H1 (cell line): ENCODE data around the gene TMEM169. TPM values are rescaled to one million over a fixed set of nuclear protein-coding genes. Genes with fewer than 3 reads are reported as not detected.

Experiments used
- CTCF ChIA-PET: fragments of 300-600 bp; sonication (Branson Sonifier 250); formaldehyde crosslinking; loops from one replicate; lab custom pipeline; 2021; ENCODE audit not compliant: partially characterized antibody; lab: Charles Lee
- POLR2A ChIA-PET: fragments of 300-600 bp; sonication (Branson Sonifier 250); formaldehyde crosslinking; loops from one replicate; lab custom pipeline; 2021; ENCODE audit warnings: inconsistent platforms; ENCODE audit not compliant: partially characterized antibody; lab: Charles Lee
- DNase-seq, 2 experiments: peaks; one replicate each; pipeline versions ENCODE4 v3.0.0 to v3.0.0-alpha.2; 2010 to 2022; ENCODE audit warnings: low spot score in 2 of 2, low read depth in 1 of 2, mixed read lengths in 1 of 2
- FAIRE-seq: peaks from 2 replicates; lab custom pipeline; 2011; peaks lifted over from hg19 to GRCh38; lab: Jason Lieb, UNC
- H2AFZ ChIP-seq: 2 replicates; pipeline ENCODE4 v1.8.1; 2012; ENCODE audit warnings: low read length, inconsistent platforms
- H2AK5ac ChIP-seq: 2 replicates; pipeline ENCODE4 v1.6.1; 2013; ENCODE audit warnings: low read depth, low read length
- H2BK120ac ChIP-seq: replicated peaks from 2 replicates; pipeline ENCODE3; 2013; ENCODE audit warnings: low read depth, low read length, inconsistent platforms
- H2BK12ac ChIP-seq: 2 replicates; pipeline ENCODE4 v1.6.1; 2013; ENCODE audit warnings: low read depth, low read length
- H2BK15ac ChIP-seq: 2 replicates; pipeline ENCODE4 v1.6.1; 2013; ENCODE audit warnings: low read length
- H2BK20ac ChIP-seq: 2 replicates; pipeline ENCODE4 v1.6.1; 2013; ENCODE audit warnings: low read length
- H2BK5ac ChIP-seq: 2 replicates; pipeline ENCODE4 v1.6.1; 2013; ENCODE audit warnings: low read depth, low read length
- H3K14ac ChIP-seq: 2 replicates; pipeline ENCODE4 v1.6.1; 2013; ENCODE audit warnings: inconsistent platforms; ENCODE audit not compliant: insufficient read length
- H3K18ac ChIP-seq: 2 replicates; pipeline ENCODE4 v1.6.1; 2013; ENCODE audit warnings: low read length; ENCODE audit errors: extremely low read depth
- H3K23ac ChIP-seq: 2 replicates; pipeline ENCODE4 v1.6.1; 2013; ENCODE audit warnings: inconsistent platforms; ENCODE audit not compliant: insufficient read length
- H3K23me2 ChIP-seq: 2 replicates; pipeline ENCODE4 v1.6.1; 2013; ENCODE audit warnings: low read depth, low read length
- H3K27ac ChIP-seq: 2 replicates; pipeline ENCODE4 v1.6.1; 2011; ENCODE audit warnings: low read depth, low read length, inconsistent platforms
- H3K27me3 ChIP-seq, 4 experiments: replicated peaks in 1 of 4; 1 replicate in 1 of 4; 2 replicates in 3 of 4; pipeline versions ENCODE4 v1.6.1 to v1.8.1; 2011 to 2013; ENCODE audit warnings: low read length in 3 of 4, mild to moderate bottlenecking in 3 of 4, inconsistent platforms in 2 of 4, mixed read lengths in 2 of 4, moderate library complexity in 1 of 4; ENCODE audit not compliant: control insufficient read depth in 3 of 4, insufficient read depth in 3 of 4; ENCODE audit errors: extremely low read depth in 1 of 4
- H3K36me3 ChIP-seq, 4 experiments: 2 replicates each; pipeline versions ENCODE4 v1.6.1 to v1.8.1; 2011 to 2013; ENCODE audit warnings: mild to moderate bottlenecking in 4 of 4, low read length in 3 of 4, moderate library complexity in 2 of 4, control low read depth in 1 of 4, inconsistent platforms in 1 of 4; ENCODE audit not compliant: insufficient read depth in 4 of 4, control insufficient read depth in 2 of 4
- H3K4ac ChIP-seq: replicated peaks from 2 replicates; pipeline ENCODE3; 2013; ENCODE audit warnings: low read length, low read depth, mixed read lengths, inconsistent platforms; ENCODE audit not compliant: insufficient read length
- H3K4me1 ChIP-seq, 4 experiments: replicated peaks in 1 of 4; 1 replicate in 1 of 4; 2 replicates in 3 of 4; pipeline versions ENCODE4 v1.6.1 to v1.8.1; 2011 to 2013; ENCODE audit warnings: low read length in 3 of 4, inconsistent platforms in 2 of 4, mixed read lengths in 1 of 4; ENCODE audit not compliant: insufficient read depth in 4 of 4, control insufficient read depth in 3 of 4
- H3K4me2 ChIP-seq, 2 experiments: 2 replicates each; pipeline versions ENCODE4 v1.6.1 to v1.8.1; 2011 to 2013; ENCODE audit warnings: low read depth in 2 of 2, low read length in 2 of 2, control low read depth in 1 of 2, inconsistent platforms in 1 of 2, mild to moderate bottlenecking in 1 of 2; ENCODE audit not compliant: insufficient read depth in 1 of 2
- H3K4me3 ChIP-seq, 4 experiments: fragments of 200-600, 300-600 bp in 1 of 4; sonication (generic), shearing (Covaris generic), sonication (Bioruptor Twin) in 1 of 4; 2 replicates each; pipeline versions ENCODE4 v1.5.1 to v1.8.1; 2011 to 2016; ENCODE audit warnings: low read length in 4 of 4, low read depth in 3 of 4, control low read depth in 2 of 4, inconsistent platforms in 2 of 4, mild to moderate bottlenecking in 2 of 4, mixed read lengths in 1 of 4, moderate library complexity in 1 of 4; ENCODE audit not compliant: insufficient read depth in 2 of 4; ENCODE audit errors: extremely low read depth in 1 of 4
- H3K56ac ChIP-seq: replicated peaks from 2 replicates; pipeline ENCODE3; 2013; ENCODE audit warnings: low read depth, mild to moderate bottlenecking, mixed read lengths, low read length, inconsistent platforms; ENCODE audit not compliant: insufficient read length
- H3K79me1 ChIP-seq: 2 replicates; pipeline ENCODE4 v1.6.1; 2013; ENCODE audit warnings: low read depth, low read length, control low read depth
- H3K79me2 ChIP-seq, 2 experiments: 2 replicates each; pipeline versions ENCODE4 v1.6.1 to v1.8.1; 2012 to 2013; ENCODE audit warnings: low read length in 2 of 2, mild to moderate bottlenecking in 2 of 2, inconsistent platforms in 1 of 2; ENCODE audit not compliant: insufficient read depth in 2 of 2, control insufficient read depth in 1 of 2
- H3K9ac ChIP-seq, 4 experiments: replicated peaks in 1 of 4; 1 replicate in 1 of 4; 2 replicates in 3 of 4; pipeline versions ENCODE4 v1.6.1 to v1.8.1; 2011 to 2013; ENCODE audit warnings: low read depth in 3 of 4, low read length in 3 of 4, control low read depth in 2 of 4, mild to moderate bottlenecking in 2 of 4, moderate library complexity in 2 of 4, inconsistent platforms in 1 of 4; ENCODE audit errors: extremely low read depth in 1 of 4
- H3K9me3 ChIP-seq, 2 experiments: 2 replicates each; pipeline versions ENCODE4 v1.6.1 to v1.8.1; 2012 to 2013; ENCODE audit warnings: mild to moderate bottlenecking in 2 of 2, moderate library complexity in 2 of 2, control low read depth in 1 of 2, inconsistent platforms in 1 of 2, low read depth in 1 of 2, low read length in 1 of 2, mixed read lengths in 1 of 2; ENCODE audit not compliant: insufficient read depth in 2 of 2
- H4K20me1 ChIP-seq, 2 experiments: replicated peaks in 1 of 2; 2 replicates each; pipeline versions ENCODE3 to v1.8.1; 2011 to 2013; ENCODE audit warnings: inconsistent platforms in 2 of 2, low read length in 2 of 2, mild to moderate bottlenecking in 1 of 2; ENCODE audit not compliant: insufficient read depth in 2 of 2, control insufficient read depth in 1 of 2
- H4K5ac ChIP-seq: 2 replicates; pipeline ENCODE4 v1.6.1; 2013; ENCODE audit warnings: low read length, low read depth, mixed read lengths, inconsistent platforms; ENCODE audit not compliant: insufficient read length
- H4K8ac ChIP-seq: 2 replicates; pipeline ENCODE4 v1.8.0; 2013; ENCODE audit warnings: mild to moderate bottlenecking, moderate library complexity, low read length, inconsistent platforms; ENCODE audit not compliant: insufficient read depth; ENCODE audit errors: extremely low read depth
- H4K91ac ChIP-seq: replicated peaks from 2 replicates; pipeline ENCODE3; 2013; ENCODE audit warnings: low read length, mixed read lengths, inconsistent platforms; ENCODE audit not compliant: insufficient read length
- ASH2L ChIP-seq: fragments of 200-600, 300-600 bp; sonication (generic); IDR thresholded peaks from one replicate; pipeline ENCODE4 v1.7.1; 2017; ENCODE audit warnings: low read length
- MAFK ChIP-seq: IDR thresholded peaks from 2 replicates; pipeline ENCODE4 v1.6.1; 2012; ENCODE audit warnings: low read depth, mild to moderate bottlenecking, improper control_type of control experiment, low read length
- POLR2A ChIP-seq, 2 experiments: IDR thresholded peaks; 1 replicate in 1 of 2; 2 replicates in 1 of 2; pipeline ENCODE4 v1.6.1; 2011; ENCODE audit warnings: low read depth in 2 of 2, low read length in 2 of 2, mild to moderate bottlenecking in 2 of 2; ENCODE audit errors: control extremely low read depth in 1 of 2
- POLR2AphosphoS5 ChIP-seq: IDR thresholded peaks from 2 replicates; pipeline ENCODE4 v1.6.1; 2011; ENCODE audit warnings: low read depth, low read length
- SP1 ChIP-seq: IDR thresholded peaks from 2 replicates; pipeline ENCODE4 v1.6.1; 2011; ENCODE audit warnings: low read depth, low read length
- SUZ12 ChIP-seq: fragments of 200-600 bp; sonication (generic); IDR thresholded peaks from 2 replicates; pipeline ENCODE4 v1.6.1; 2012; ENCODE audit warnings: mild to moderate bottlenecking, inconsistent platforms, low read length, moderate library complexity, mixed read lengths
- TEAD4 ChIP-seq: IDR thresholded peaks from 2 replicates; pipeline ENCODE4 v1.6.1; 2012; ENCODE audit warnings: low read depth, low read length, inconsistent platforms, mixed read lengths
- YY1 ChIP-seq: IDR thresholded peaks from 2 replicates; pipeline ENCODE4 v1.6.1; 2011; ENCODE audit warnings: low read depth, mild to moderate bottlenecking, low read length
- WGBS, 2 experiments: shearing (Covaris generic) in 1 of 2; methylation state at CpG; one replicate each; pipeline versions ENCODE4 v1.1.6 to v1.1.7; 2013 to 2015; ENCODE audit warnings: low lambda C conversion rate in 2 of 2, mixed read lengths in 2 of 2, inconsistent platforms in 1 of 2, low coverage in 1 of 2, missing lambda C conversion rate in 1 of 2; ENCODE audit not compliant: insufficient replicate concordance in 2 of 2, insufficient coverage in 1 of 2, insufficient read length in 1 of 2; ENCODE audit errors: extremely low coverage in 1 of 2, missing lambda C conversion rate in 1 of 2; 5-methylcytosine and 5-hydroxymethylcytosine counted together
- polyA plus RNA-seq, 7 experiments: library from polyadenylated mRNA; depleted of rRNA in 3 of 7; stranded (reverse) in 5 of 7; unstranded in 2 of 7; fragments of >200 nt in 5 of 7; fragments of 200-250 nt in 2 of 7; gene quantifications; 1 replicate in 5 of 7; 2 replicates in 1 of 7; 4 replicates in 1 of 7; pipeline versions ENCODE4 v1.2.1 to v1.2.3, GENCODE V29; 2011 to 2013; ENCODE audit warnings: missing spikeins in 2 of 7, mixed read lengths in 2 of 7
- total RNA-seq: library from RNA; stranded (reverse); fragmentation: NEBNext Ultra II Directional; extraction: Animal tissue kit (Norgen Biotek cat#: 25700); gene quantifications from 2 replicates; pipeline ENCODE4 v1.2.1, GENCODE V29; 2021
- TF ChIP-seq, protein P1 (sequence below): IDR thresholded peaks from 2 replicates; pipeline ENCODE4 v1.6.1; 2011; ENCODE audit warnings: low read depth, mild to moderate bottlenecking, low read length; ENCODE audit not compliant: insufficient read depth

Gene TMEM169
- total and polyA plus RNA-seq, 2 of the 8 experiments (the other 6 are each of a cell fraction or from before 2014, with no cell fraction given) = 0.41 to 2.4 TPM

GRCh38 chr2:216147172-216148131 is 65.7 kb downstream of the TMEM169 start:
- no peak for FAIRE-seq
- Histone ChIP-seq H3K27me3 (no peaks in the 10 kb centered on the region), H3K14ac (no peak overlapping the region), H4K8ac (no peak overlapping the region), H2BK20ac (no peak overlapping the region), H3K9ac (no peak overlapping the region), H2BK5ac (no peak overlapping the region), H3K18ac (no peak overlapping the region), H2BK12ac (no peak overlapping the region), H4K91ac (no peak overlapping the region), H3K23me2 (no peaks in the 10 kb centered on the region; the same call in 1 of the 2 replicates), H3K23ac (no peak overlapping the region), H3K4me2 (no peak overlapping the region), H2AK5ac (no peak overlapping the region), H3K79me2 (peaks cover 0 to 33% of the 10 kb centered on the region in 2 experiments; a peak in 2 of 4 replicates), H3K36me3 (peaks cover 19 to 95% (median 73%) of the 10 kb centered on the region in 4 experiments), H3K79me1 (no peaks in the 10 kb centered on the region), H4K5ac (no peak overlapping the region), H3K4ac (no peak overlapping the region), H2AFZ (no peak overlapping the region)
- POLR2A ChIA-PET = interaction anchor here (0.6 to 8.1 kb wide), 11 partner anchors 9 to 359 kb away, joined by 3 to 101 read pairs (median 5); partner anchors contain the start of gene XRCC5
- WGBS, 2 experiments = 95% methylated on average over 5 of the region's 5 CpGs; no CpG with 5 or more reads in 1 of the 2 experiments
- CTCF ChIA-PET = interaction anchor here (0.9 to 1.3 kb wide), 2 partner anchors 8 to 12 kb away, joined by 3 to 5 read pairs; no protein-coding TSS in a partner anchor
- TF ChIP-seq SP1 (no peak), MAFK (peak; percentile 67; the same call in 1 of the 2 replicates), TEAD4 (no peak), ASH2L (no peak), SUZ12 (no peak), POLR2A (IDR thresholded peaks at IDR 0.05; ENCODE audit: control extremely low read depth in 1 of 2, low read depth in 2 of 2, low read length in 2 of 2) (0 out of 3 replicates have a peak, but pooled peaks of 1 of the 2 experiments have one; percentile 12), POLR2AphosphoS5 (peak; percentile 58; the same call in 1 of the 2 replicates), YY1 (no peak)
- TF ChIP-seq, protein P1, sequence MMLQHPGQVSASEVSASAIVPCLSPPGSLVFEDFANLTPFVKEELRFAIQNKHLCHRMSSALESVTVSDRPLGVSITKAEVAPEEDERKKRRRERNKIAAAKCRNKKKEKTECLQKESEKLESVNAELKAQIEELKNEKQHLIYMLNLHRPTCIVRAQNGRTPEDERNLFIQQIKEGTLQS = no peak
- TF ChIP-seq, all 59 proteins: peak for 3
- Histone ChIP-seq H4K20me1 (peaks cover 10 to 23% of the 10 kb centered on the region in 2 experiments), H2BK15ac (no peak overlapping the region), H3K27ac (no peak overlapping the region), H3K9me3 (no peaks in the 10 kb centered on the region), H2BK120ac (no peak overlapping the region), H3K4me1 (no peaks in the 10 kb centered on the region), H3K4me3 (no peak overlapping the region), H3K56ac (no peak overlapping the region)
- DNase-seq = no peak
